22Rv1 (cell line): ENCODE data around the gene CCT8.

Experiments
- ZFX ChIP-seq: fragments of 450-650 bp; IDR thresholded peaks from 2 replicates; pipeline ENCODE4 v1.6.1; 2017; ENCODE audit warnings: antibody characterized with exemption, borderline replicate concordance
- TF ChIP-seq, protein P1 (sequence below): fragments of 450-650 bp; IDR thresholded peaks from 2 replicates; pipeline ENCODE4 v1.5.1; 2017; ENCODE audit warnings: mild to moderate bottlenecking

DNA sequence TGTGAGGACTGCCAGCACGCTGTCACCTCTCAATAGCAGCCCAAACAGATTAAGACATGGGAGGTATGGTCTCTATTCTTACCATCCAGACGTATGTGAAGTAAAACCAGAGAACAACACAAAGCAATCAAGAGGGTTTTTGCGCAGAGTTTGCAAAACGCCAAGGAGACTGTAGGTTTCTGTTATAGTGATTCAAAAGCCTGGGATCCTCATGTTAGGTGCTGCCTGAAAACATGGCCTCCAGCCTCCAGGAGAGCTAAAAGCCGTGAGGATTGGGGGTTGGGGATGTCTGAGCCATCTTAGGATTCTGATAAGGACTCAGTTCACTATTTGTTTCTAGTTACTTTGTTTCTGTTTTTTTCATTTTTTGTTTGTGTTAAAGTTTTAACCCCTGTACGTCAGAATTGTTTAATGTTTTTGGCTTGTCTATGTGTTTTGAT lies 4.2 kb upstream of the CCT8 start:
- TF ChIP-seq, protein P1, sequence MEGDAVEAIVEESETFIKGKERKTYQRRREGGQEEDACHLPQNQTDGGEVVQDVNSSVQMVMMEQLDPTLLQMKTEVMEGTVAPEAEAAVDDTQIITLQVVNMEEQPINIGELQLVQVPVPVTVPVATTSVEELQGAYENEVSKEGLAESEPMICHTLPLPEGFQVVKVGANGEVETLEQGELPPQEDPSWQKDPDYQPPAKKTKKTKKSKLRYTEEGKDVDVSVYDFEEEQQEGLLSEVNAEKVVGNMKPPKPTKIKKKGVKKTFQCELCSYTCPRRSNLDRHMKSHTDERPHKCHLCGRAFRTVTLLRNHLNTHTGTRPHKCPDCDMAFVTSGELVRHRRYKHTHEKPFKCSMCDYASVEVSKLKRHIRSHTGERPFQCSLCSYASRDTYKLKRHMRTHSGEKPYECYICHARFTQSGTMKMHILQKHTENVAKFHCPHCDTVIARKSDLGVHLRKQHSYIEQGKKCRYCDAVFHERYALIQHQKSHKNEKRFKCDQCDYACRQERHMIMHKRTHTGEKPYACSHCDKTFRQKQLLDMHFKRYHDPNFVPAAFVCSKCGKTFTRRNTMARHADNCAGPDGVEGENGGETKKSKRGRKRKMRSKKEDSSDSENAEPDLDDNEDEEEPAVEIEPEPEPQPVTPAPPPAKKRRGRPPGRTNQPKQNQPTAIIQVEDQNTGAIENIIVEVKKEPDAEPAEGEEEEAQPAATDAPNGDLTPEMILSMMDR = no peak
- TF ChIP-seq ZFX = no peak
